Testis (tissue), 2 donors: ENCODE measurements around the gene RGSL1.

Experiments used
- CTCF ChIP-seq, 3 experiments: fragments of 450-650 bp in 2 of 3; fragments of 200-600 bp in 1 of 3; sonication (generic) in 1 of 3; IDR thresholded peaks; one replicate each; pipeline ENCODE4 v1.5.1; 2016 to 2019; ENCODE audit warnings: antibody characterized with exemption in 3 of 3, mild to moderate bottlenecking in 2 of 3, moderate library complexity in 1 of 3
- POLR2A ChIP-seq: fragments of 450-650 bp; IDR thresholded peaks from one replicate; pipeline ENCODE4 v1.6.1; 2017; ENCODE audit warnings: antibody characterized with exemption, mild to moderate bottlenecking, moderate library complexity

DNA sequence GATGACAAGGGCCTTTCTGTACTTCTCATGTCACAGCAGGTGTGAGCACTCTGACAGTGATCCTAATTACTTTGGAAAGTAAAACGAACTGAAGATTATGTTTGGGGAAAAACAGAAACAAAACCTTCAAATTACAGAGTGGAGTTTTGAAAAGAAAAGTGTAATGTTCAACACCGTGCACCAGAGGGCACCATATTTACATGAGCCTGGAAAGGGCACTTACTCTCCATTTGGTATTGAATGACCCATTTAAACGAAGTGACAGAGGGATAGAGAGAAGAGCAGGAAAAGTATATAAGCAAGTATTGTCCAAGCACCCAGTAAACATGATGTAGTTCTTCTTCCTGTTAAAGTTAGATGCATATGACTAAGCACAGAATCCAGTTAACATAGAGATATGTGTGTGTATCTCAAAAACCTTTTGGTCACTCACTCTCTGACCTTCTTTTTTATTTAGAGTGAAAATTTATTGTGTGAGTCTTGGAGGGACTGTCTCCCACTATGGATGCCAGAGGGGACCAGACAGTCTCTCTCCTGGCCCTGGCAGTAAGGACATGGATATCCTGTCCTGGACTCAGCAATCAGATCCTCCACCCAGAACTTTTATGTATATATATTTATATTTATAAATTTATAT is 3.8 kb upstream of the RGSL1 start:
- TF ChIP-seq POLR2A (no peak), CTCF (IDR thresholded peaks at IDR 0.05) (peak in 2 of 3 experiments; percentile 41 to 48)
